SK-N-MC (cell line): ENCODE data around the gene RGS7.

ENCODE experiments used
- EZH2 ChIP-seq: fragments of 200-600 bp; sonication (generic); IDR thresholded peaks from one replicate; pipeline ENCODE4 v1.6.1; 2017; ENCODE audit warnings: antibody characterized with exemption
- POLR2AphosphoS5 ChIP-seq: IDR thresholded peaks from 2 replicates; pipeline ENCODE4 v1.6.1; 2012; ENCODE audit warnings: mild to moderate bottlenecking, low read depth, low read length, borderline replicate concordance

DNA sequence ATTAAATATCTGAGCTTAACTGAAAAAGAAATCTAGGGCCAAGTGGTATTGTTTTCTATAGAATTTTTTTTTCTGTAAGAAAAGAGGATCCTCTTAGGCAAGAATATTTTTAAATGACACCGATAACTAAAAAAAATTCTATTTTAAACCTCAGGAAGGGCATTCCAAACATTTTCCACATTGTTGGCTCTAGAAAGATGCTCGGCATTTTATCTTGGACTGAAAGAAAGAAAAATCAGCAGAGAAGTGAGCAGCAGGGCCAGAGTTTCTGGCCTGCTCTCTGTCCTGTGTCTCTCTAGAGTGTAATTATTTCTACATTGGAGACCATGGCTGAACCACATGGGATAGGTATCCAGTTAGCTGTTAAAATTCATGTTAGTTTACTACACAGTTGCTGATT is 552.5 kb downstream of the RGS7 start:
- TF ChIP-seq POLR2AphosphoS5 (no peak), EZH2 (no peak)
